NCI-H187 (cell line): ENCODE data around the gene ACVR1C.

Experiments used
- DNase-seq, 2 experiments: peaks; one replicate each; lab custom pipeline; 2025; lab: John Stamatoyannopoulos, UW

Gene ACVR1C

GRCh38 chr2:157628477-157629415 lies at the start of gene ACVR1C:
Gene ACVR1C (minus strand): TSS chr2:157628864. CDS start chr2:157628644, 220 bp downstream.
- peak in 1 of 2 experiments; percentile 15 for DNase-seq

- no peak for DNase-seq
Observed at GRCh38 chr2:157677941-157678340, 49.3 kb upstream of the ACVR1C start.

GRCh38 chr2:157672129-157672528 lies 43.5 kb upstream of the ACVR1C start:
- no peak for DNase-seq

GRCh38 chr2:157662401-157662800 lies 33.7 kb upstream of the ACVR1C start:
- no peak for DNase-seq

GRCh38 chr2:157661776-157662175 lies 33.1 kb upstream of the ACVR1C start:
- DNase-seq = no peak

- DNase-seq = no peak
Observed at GRCh38 chr2:157657858-157658257, 29.2 kb upstream of the ACVR1C start.

- no peak for DNase-seq
Observed at GRCh38 chr2:157657101-157657500, 28.4 kb upstream of the ACVR1C start.

- DNase-seq = no peak
Observed at GRCh38 chr2:157644776-157645175, 16.1 kb upstream of the ACVR1C start.

- DNase-seq = no peak
Observed at GRCh38 chr2:157631861-157632260, 3.2 kb upstream of the ACVR1C start.

- no peak for DNase-seq
Observed at GRCh38 chr2:157627594-157628476, 829 bp downstream of the ACVR1C start.

- no peak for DNase-seq
Observed at GRCh38 chr2:157625296-157625695, 3.4 kb downstream of the ACVR1C start.

- DNase-seq = no peak
Observed at GRCh38 chr2:157620956-157621355, 7.7 kb downstream of the ACVR1C start.

- DNase-seq = no peak
Observed at GRCh38 chr2:157611726-157612125, 16.9 kb downstream of the ACVR1C start.

GRCh38 chr2:157611110-157611509 lies 17.6 kb downstream of the ACVR1C start:
- DNase-seq = no peak

- DNase-seq = no peak
Observed at GRCh38 chr2:157606534-157606933, 22.1 kb downstream of the ACVR1C start.

- DNase-seq = no peak
Observed at GRCh38 chr2:157603198-157603597, 25.5 kb downstream of the ACVR1C start.

- no peak for DNase-seq
Observed at GRCh38 chr2:157601807-157602206, 26.9 kb downstream of the ACVR1C start.

GRCh38 chr2:157596992-157597681 lies 31.5 kb downstream of the ACVR1C start:
- DNase-seq = no peak

- DNase-seq = no peak
Observed at GRCh38 chr2:157593411-157593810, 35.3 kb downstream of the ACVR1C start.

GRCh38 chr2:157592948-157593347 lies 35.7 kb downstream of the ACVR1C start:
- no peak for DNase-seq

- no peak for DNase-seq
Observed at GRCh38 chr2:157592374-157592773, 36.3 kb downstream of the ACVR1C start.

GRCh38 chr2:157587576-157587975 lies 41.1 kb downstream of the ACVR1C start:
- DNase-seq = no peak
